ENCODE measurements around the gene TMPRSS3. TPM values are rescaled to one million over a fixed set of nuclear protein-coding genes. Genes with fewer than 3 reads are reported as not detected.

The TMPRSS3 gene
- total RNA-seq, 1 donor from 2014 or later = not detected

GRCh38 chr21:42331660-42332059 lies 64.2 kb downstream of the TMPRSS3 start:
- no peaks in the 10 kb centered on the region for H3K36me3 ChIP-seq (ENCODE audit: control insufficient read depth in 3 of 3, insufficient read depth in 3 of 3, low read length in 3 of 3)
- H3K27me3 ChIP-seq (ENCODE audit: control insufficient read depth in 3 of 3, insufficient read depth in 3 of 3, low read length in 3 of 3) = peaks cover 3 to 17% (median 6%) of the 10 kb centered on the region in 3 donors
- H3K9me3 ChIP-seq (ENCODE audit: control insufficient read depth in 3 of 3, low read length in 3 of 3) = peaks cover 2 to 6% (median 6%) of the 10 kb centered on the region in 3 donors
- no peaks in the 10 kb centered on the region for H3K4me1 ChIP-seq (ENCODE audit: control insufficient read depth in 3 of 3, insufficient read depth in 3 of 3, low read length in 3 of 3)
- H3K27ac ChIP-seq (ENCODE audit: low read depth, low read length) = no peak overlapping the region
- no peak overlapping the region for H3K4me3 ChIP-seq (ENCODE audit: low read length in 3 of 3)
- no peak overlapping the region for H3K9ac ChIP-seq (ENCODE audit: low read depth in 1 of 3, low read length in 3 of 3)

DNA sequence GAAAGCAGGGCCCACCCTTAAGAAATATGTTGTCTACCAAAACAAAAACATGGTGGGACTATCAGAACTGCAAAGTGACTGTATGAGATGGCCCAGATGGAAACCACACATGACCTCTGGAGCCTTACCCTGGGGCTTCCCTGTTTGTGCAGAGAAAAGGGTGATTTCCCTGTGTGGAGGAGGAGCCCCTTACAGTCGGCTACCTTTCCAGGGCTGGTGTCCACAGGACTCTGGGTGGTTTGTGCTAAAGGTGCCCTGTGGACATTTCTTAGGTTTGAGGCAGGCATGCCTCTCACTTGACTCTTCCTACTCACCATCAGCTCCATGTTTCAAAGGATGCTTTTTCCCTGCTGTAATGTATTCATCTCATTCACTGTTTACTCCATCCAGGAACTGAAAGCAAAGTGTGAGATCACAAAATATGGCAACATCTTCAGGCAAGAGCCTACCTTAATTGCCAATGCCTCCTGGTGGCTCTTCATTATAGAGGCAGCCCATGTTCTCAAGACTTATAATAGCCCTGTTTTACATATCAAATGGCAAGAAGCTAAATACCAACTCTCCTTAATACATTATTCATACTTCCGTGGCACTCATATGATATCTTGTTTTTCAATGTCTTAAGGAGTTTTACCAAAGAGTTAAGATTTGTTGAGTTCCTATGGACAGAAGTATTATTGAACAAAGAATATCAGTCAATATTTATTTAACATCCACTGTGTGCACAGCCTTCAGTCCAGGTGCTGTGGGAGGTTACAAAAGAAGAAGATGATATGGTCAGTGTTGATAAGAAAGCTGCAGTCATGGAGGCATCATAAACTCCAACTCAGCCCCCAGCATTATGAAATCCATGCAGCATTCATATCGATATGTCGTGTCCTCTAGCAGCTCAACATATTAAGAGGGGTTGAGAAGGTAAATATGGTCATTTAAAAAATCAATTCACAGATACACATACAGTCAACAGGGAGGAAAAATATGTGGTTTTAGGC lies 65.2 kb downstream of the TMPRSS3 start:
- H3K27ac ChIP-seq (ENCODE audit: low read depth, low read length) = no peak overlapping the region
- H3K9me3 ChIP-seq (ENCODE audit: control insufficient read depth in 3 of 3, low read length in 3 of 3) = peaks cover 2 to 6% (median 6%) of the 10 kb centered on the region in 3 donors
- H3K36me3 ChIP-seq (ENCODE audit: control insufficient read depth in 3 of 3, insufficient read depth in 3 of 3, low read length in 3 of 3) = no peaks in the 10 kb centered on the region
- peaks cover 0 to 9% (median 2%) of the 10 kb centered on the region in 3 donors for H3K27me3 ChIP-seq (ENCODE audit: control insufficient read depth in 3 of 3, insufficient read depth in 3 of 3, low read length in 3 of 3)
- no peak overlapping the region for H3K9ac ChIP-seq (ENCODE audit: low read depth in 1 of 3, low read length in 3 of 3)
- no peak overlapping the region for H3K4me3 ChIP-seq (ENCODE audit: low read length in 3 of 3)
- H3K4me1 ChIP-seq (ENCODE audit: control insufficient read depth in 3 of 3, insufficient read depth in 3 of 3, low read length in 3 of 3) = no peaks in the 10 kb centered on the region

GRCh38 chr21:42324896-42325295 lies 71.0 kb downstream of the TMPRSS3 start:
- Histone ChIP-seq H3K27ac (ENCODE audit: low read depth, low read length) (no peak overlapping the region), H3K4me1 (ENCODE audit: control insufficient read depth in 3 of 3, insufficient read depth in 3 of 3, low read length in 3 of 3) (peaks cover 0 to 1% (median 0%) of the 10 kb centered on the region in 3 donors), H3K36me3 (ENCODE audit: control insufficient read depth in 3 of 3, insufficient read depth in 3 of 3, low read length in 3 of 3) (no peaks in the 10 kb centered on the region), H3K27me3 (ENCODE audit: control insufficient read depth in 3 of 3, insufficient read depth in 3 of 3, low read length in 3 of 3) (peaks cover 4 to 8% (median 8%) of the 10 kb centered on the region in 3 donors), H3K9me3 (ENCODE audit: control insufficient read depth in 3 of 3, low read length in 3 of 3) (peaks cover 0 to 2% (median 0%) of the 10 kb centered on the region in 3 donors), H3K9ac (ENCODE audit: low read depth in 1 of 3, low read length in 3 of 3) (no peak overlapping the region), H3K4me3 (ENCODE audit: low read length in 3 of 3) (no peak overlapping the region)

Small RNA genes within 50 kb of the gene (small RNA-seq; reads per million reads assigned to genes)
- not detected for gene RNU6-1149P

Other genes with a start within 250 kb of the TMPRSS3 start
- 20.4 TPM for gene ABCG1, start 176.9 kb downstream of the TMPRSS3 start, total RNA-seq
- gene TFF3, start 80.6 kb downstream of the TMPRSS3 start, total RNA-seq = 5.2 TPM
- gene TFF2, start 45.1 kb downstream of the TMPRSS3 start, total RNA-seq = not detected
- gene TFF1, start 29.5 kb downstream of the TMPRSS3 start, total RNA-seq = not detected
- under 0.01 TPM for gene UBASH3A, start 7.8 kb upstream of the TMPRSS3 start, total RNA-seq
- not detected for gene RSPH1, start 100.2 kb upstream of the TMPRSS3 start, total RNA-seq
- 2.1 TPM for gene SLC37A1, start 117.8 kb upstream of the TMPRSS3 start, total RNA-seq

All from skeletal muscle tissue (tissue), 5 donors.